Vagina (tissue), 2 donors: ENCODE data around the gene EZH2.

Source experiments
- CTCF ChIP-seq, 3 experiments: fragments of 450-650 bp in 2 of 3; fragments of 200-600 bp in 1 of 3; sonication (generic) in 1 of 3; IDR thresholded peaks; one replicate each; pipeline ENCODE4 v1.5.1; 2017 to 2019; ENCODE audit warnings: antibody characterized with exemption in 3 of 3, mild to moderate bottlenecking in 2 of 3, moderate library complexity in 2 of 3
- POLR2A ChIP-seq, 2 donors: fragments of 450-650 bp; IDR thresholded peaks; one replicate each; pipeline ENCODE4 v1.6.1; 2017; ENCODE audit warnings: antibody characterized with exemption in 2 of 2, mild to moderate bottlenecking in 2 of 2, moderate library complexity in 2 of 2
- POLR2AphosphoS5 ChIP-seq, 2 donors: sonication (generic); formaldehyde crosslinking; IDR thresholded peaks; one replicate each; pipeline ENCODE4 v1.9.0; 2017; ENCODE audit warnings: antibody characterized with exemption in 2 of 2, mild to moderate bottlenecking in 2 of 2, low read depth in 1 of 2; ENCODE audit not compliant: insufficient read depth in 1 of 2

- TF ChIP-seq POLR2AphosphoS5 (IDR thresholded peaks at IDR 0.05; ENCODE audit: insufficient read depth in 1 of 2, low read depth in 1 of 2): peak in 1 of 2 donors; percentile 79
- peak in 1 of 2 donors; percentile 66 for TF ChIP-seq POLR2A (IDR thresholded peaks at IDR 0.05)
- TF ChIP-seq CTCF (IDR thresholded peaks at IDR 0.05): no peak
Measured at GRCh38 chr7:148884299-148885022, 370 bp upstream of the EZH2 start.
